Heart right ventricle (tissue), 16 donors: ENCODE measurements around the gene SLX4IP. TPM values are rescaled to one million over a fixed set of nuclear protein-coding genes. Genes with fewer than 3 reads are reported as not detected.

Source experiments
- ATAC-seq, 8 donors: fragments of 200-7000 bp; cut with Tn5 transposase; one replicate each; pipeline ENCODE4 v1.9.1; 2020; ENCODE audit warnings: mild to moderate bottlenecking in 8 of 8, moderate library complexity in 8 of 8, moderate number of reproducible peaks in 1 of 8
- DNase-seq, 2 donors: peaks; one replicate each; pipeline ENCODE4 v3.0.0-alpha.2; 2020
- H3K27ac ChIP-seq, 10 donors: fragments of 200-600 bp; sonication (generic) in 2 of 10; one replicate each; pipeline versions ENCODE4 v1.5.0 to v1.8.0; 2020 to 2022; ENCODE audit warnings: mild to moderate bottlenecking in 3 of 10
- H3K27me3 ChIP-seq, 7 donors: fragments of 200-600 bp; one replicate each; pipeline ENCODE4 v1.8.0; 2021 to 2022; ENCODE audit warnings: mild to moderate bottlenecking in 2 of 7
- H3K36me3 ChIP-seq, 9 donors: fragments of 200-600 bp; sonication (generic) in 1 of 9; one replicate each; pipeline versions ENCODE4 v1.5.0 to v1.8.0; 2020 to 2022; ENCODE audit warnings: mild to moderate bottlenecking in 2 of 9
- H3K4me1 ChIP-seq, 9 donors: fragments of 200-600 bp; sonication (generic) in 1 of 9; one replicate each; pipeline versions ENCODE4 v1.5.0 to v1.8.0; 2020 to 2022; ENCODE audit warnings: mild to moderate bottlenecking in 4 of 9
- H3K4me3 ChIP-seq, 10 donors: fragments of 200-600 bp; sonication (generic) in 2 of 10; one replicate each; pipeline versions ENCODE4 v1.5.0 to v1.8.0; 2020 to 2022; ENCODE audit warnings: mild to moderate bottlenecking in 7 of 10, moderate library complexity in 2 of 10
- H3K9me3 ChIP-seq, 11 donors: fragments of 200-600 bp in 10 of 11; sonication (generic) in 2 of 11; one replicate each; pipeline versions ENCODE4 v1.5.0 to v1.8.0; 2013 to 2022; ENCODE audit warnings: mild to moderate bottlenecking in 2 of 11, control low read depth in 1 of 11, moderate library complexity in 1 of 11
- WGBS, 2 donors: extraction: QIAGEN DNeasy Blood & Tissue Kit; methylation state at CpG; one replicate each; pipeline ENCODE4 v1.1.7; 2013; ENCODE audit warnings: inconsistent platforms in 1 of 2; 5-methylcytosine and 5-hydroxymethylcytosine counted together
- intact Hi-C, 10 donors: fragments of 100-400 bp; cut with DNase I; formaldehyde crosslinking; loops; one replicate each; pipeline versions ENCODE4 v1.11.1 to v1.14.2; 2022
- polyA plus RNA-seq, 2 donors: library from polyadenylated mRNA; stranded (reverse); fragments of 200-250 nt; gene quantifications; one replicate each; pipeline ENCODE4 v1.2.3, GENCODE V29; 2013
- total RNA-seq, 10 donors: library from RNA; stranded (reverse); fragmentation: NEBNext Ultra II Directional in 3 of 10; extraction: Animal tissue kit (Norgen Biotek cat#: 25700) in 3 of 10; gene quantifications; one replicate each; pipeline versions ENCODE4 v1.2.1 to v1.2.4, GENCODE V29; 2021 to 2023
- TF ChIP-seq, protein P1 (sequence below), 9 donors: fragments of 200-600 bp; sonication (generic) in 2 of 9; IDR thresholded peaks; one replicate each; pipeline versions ENCODE4 v1.5.0 to v1.8.0; 2021 to 2022; ENCODE audit warnings: antibody characterized with exemption in 9 of 9, mild to moderate bottlenecking in 5 of 9, moderate library complexity in 1 of 9
- donor health status: Arrhythmogenic right ventricular cardiomyopathy.
- donor health status: ischemic (EF 13 %, LVEDD 7.1; RV severe dilation, severe dysfunction).
- donor health status: healthy with polysubstance abuse.
- donor health status: DM: no; HTN: yes; CAD: no.
- donor health status: DM: no; HTN: no; CAD: no.
- donor health status: ischemic (EF 25% LVEDD 6.9; RV normal size, moderate dysfunction).
- donor health status: ischemic (EF 25% LVEDD 5.7; RV mildly dilated, moderate dysfunction).
- donor health status: healthy.
- donor health status: DM: yes; HTN: yes; CAD: no.
- donor health status: Ischemic cardiomyopathy.
- donor health status: ischemic (EF 35%, LVEDD 5.7; RV mildly dilated, moderate dysfunction).
- donor health status: nonischemic (EF 11% LVEDD 7.7; RV severe dilation, severe dysfunction).
- donor health status: DM: yes; HTN: yes; CAD: no.
- donor health status: PGD.
- donor health status: ischemic (EF 29% LVEDD 5.4; RV normal size, mild dysfunction).
- donor health status: nonischemic (EF 23%, LVEDD 6.1; RV moderate dilation, normal function).

The SLX4IP gene
- total and polyA plus RNA-seq, 12 donors: 0.71 to 3.1 (median 2.6) TPM

DNA sequence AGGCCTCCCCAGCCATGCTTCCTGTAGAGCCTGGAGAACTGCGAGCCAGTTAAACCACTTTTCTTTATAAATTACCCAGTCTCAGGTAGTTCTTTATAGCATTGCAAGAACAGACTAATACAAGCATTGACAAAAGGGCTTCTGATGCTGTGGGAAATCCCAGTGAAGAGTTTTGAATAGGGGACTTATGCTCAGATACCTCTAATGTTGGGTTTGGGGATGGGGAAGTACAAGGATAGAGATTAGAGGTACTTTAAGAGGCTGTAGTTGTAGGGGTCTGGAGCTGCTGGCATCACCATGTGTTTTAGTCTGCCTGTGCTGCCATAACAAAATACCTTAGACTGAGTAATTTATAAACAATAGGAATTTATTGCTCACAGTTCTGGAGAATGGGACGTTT is 8.8 kb downstream of the SLX4IP start:
- Histone ChIP-seq H3K4me3 (no peak overlapping the region), H3K27ac (no peak overlapping the region), H3K4me1 (peaks cover 0 to 12% (median 0%) of the 10 kb centered on the region in 9 donors), H3K36me3 (no peaks in the 10 kb centered on the region), H3K27me3 (no peaks in the 10 kb centered on the region), H3K9me3 (no peaks in the 10 kb centered on the region)
- TF ChIP-seq, protein P1, sequence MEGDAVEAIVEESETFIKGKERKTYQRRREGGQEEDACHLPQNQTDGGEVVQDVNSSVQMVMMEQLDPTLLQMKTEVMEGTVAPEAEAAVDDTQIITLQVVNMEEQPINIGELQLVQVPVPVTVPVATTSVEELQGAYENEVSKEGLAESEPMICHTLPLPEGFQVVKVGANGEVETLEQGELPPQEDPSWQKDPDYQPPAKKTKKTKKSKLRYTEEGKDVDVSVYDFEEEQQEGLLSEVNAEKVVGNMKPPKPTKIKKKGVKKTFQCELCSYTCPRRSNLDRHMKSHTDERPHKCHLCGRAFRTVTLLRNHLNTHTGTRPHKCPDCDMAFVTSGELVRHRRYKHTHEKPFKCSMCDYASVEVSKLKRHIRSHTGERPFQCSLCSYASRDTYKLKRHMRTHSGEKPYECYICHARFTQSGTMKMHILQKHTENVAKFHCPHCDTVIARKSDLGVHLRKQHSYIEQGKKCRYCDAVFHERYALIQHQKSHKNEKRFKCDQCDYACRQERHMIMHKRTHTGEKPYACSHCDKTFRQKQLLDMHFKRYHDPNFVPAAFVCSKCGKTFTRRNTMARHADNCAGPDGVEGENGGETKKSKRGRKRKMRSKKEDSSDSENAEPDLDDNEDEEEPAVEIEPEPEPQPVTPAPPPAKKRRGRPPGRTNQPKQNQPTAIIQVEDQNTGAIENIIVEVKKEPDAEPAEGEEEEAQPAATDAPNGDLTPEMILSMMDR (IDR thresholded peaks at IDR 0.05): no peak
- intact Hi-C loops: no loop called here
- ATAC-seq (no peak), DNase-seq (no peak)
- WGBS, 2 donors: 92 to 94% methylated on average over 2 of the region's 2 CpGs

DNA sequence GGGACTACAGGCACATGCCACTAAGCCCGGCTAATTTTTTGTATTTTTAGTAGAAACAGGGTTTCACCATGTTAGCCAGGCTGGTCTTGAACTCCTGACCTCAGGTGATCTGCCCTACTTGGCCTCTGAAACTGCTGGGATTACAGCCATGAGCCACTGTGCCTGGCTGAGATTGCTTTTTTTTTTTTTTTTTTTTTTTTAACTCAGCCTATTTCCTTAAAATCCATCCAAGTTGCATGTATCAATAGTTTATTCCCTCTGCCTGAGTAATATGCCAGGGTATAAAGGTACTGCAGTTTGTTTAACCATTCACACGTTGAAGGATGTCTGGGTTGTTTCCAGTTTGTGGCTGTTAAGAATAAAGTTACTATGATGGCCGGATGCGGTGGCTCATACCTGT is 10.7 kb downstream of the SLX4IP start:
- no peak for DNase-seq
- WGBS, 2 donors: 92 to 96% methylated on average over 4 of the region's 4 CpGs
- Histone ChIP-seq H3K27me3 (no peaks in the 10 kb centered on the region), H3K27ac (no peak overlapping the region), H3K36me3 (no peaks in the 10 kb centered on the region), H3K9me3 (no peaks in the 10 kb centered on the region), H3K4me3 (no peak overlapping the region), H3K4me1 (peaks cover 0 to 12% (median 0%) of the 10 kb centered on the region in 9 donors)
- TF ChIP-seq, protein P1 (IDR thresholded peaks at IDR 0.05): no peak
- intact Hi-C loops: no loop called here
- no peak for ATAC-seq

DNA sequence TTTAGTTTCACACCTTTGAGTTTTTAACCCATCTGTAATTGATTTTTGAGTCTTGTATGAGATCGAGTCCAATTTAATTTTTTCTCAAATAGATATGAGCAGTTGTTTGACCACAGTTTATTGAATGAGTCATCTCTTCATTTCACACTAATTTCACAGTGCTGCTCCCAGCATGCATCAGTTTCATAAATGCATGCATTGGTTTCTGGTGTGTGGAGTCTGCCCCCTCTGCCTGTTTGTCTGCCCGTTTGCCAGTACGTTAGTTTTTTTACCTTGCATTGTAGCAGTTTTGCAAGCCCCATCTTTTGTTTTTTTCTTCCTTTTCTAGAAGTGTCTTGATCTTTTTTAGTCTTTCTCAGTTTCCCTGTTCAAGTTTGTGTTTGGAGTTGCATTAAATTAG is 11.9 kb downstream of the SLX4IP start:
- Histone ChIP-seq H3K4me3 (no peak overlapping the region), H3K9me3 (no peaks in the 10 kb centered on the region), H3K36me3 (no peaks in the 10 kb centered on the region), H3K27me3 (no peaks in the 10 kb centered on the region), H3K4me1 (peaks cover 0 to 12% (median 0%) of the 10 kb centered on the region in 9 donors), H3K27ac (peak overlapping the region in 1 of 10 donors; percentile 4)
- DNase-seq (no peak), ATAC-seq (no peak)
- 60 to 70% methylated on average over 3 of the region's 3 CpGs for WGBS, 2 donors
- TF ChIP-seq, protein P1 (IDR thresholded peaks at IDR 0.05): no peak
- intact Hi-C loops: no loop called here

DNA sequence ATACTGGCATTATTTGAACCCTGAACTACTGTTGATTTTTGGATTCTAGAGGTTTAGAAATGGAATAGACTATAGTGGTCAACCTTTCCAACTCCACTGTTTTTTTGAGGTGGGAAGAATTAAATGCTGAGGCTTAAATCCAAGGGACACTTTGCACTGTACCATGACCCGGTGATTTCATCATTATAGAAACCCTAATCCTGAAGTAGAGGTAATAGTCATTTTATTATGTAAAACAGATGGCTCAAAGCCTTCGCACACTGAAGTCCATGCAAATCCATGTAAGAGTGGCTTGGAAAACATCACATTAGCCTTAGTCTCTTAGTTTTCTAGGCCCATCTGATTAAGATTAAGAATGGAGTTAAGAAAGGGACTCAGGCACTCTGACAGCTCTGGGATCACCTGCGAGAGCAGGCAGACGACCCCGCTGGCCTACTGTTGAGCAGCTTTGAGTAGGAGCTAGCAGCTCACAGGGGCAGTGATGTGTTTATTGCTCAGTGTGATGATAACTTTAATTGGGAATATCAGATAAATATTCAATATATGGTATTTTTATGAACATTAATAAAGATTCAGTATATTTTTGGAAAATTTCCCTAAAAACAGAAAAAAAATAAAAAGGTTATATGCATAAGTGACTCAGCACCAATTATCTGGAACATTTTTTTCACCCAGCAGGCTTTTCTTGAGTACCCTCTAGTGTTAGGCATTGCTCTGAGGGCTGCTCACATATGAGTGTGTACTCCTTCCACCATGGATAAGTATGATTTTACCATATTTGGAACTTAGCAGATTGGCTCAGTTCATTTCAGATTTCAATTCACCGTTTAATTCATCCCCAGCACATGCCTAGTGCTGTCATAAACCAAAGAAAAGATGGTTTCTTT is 13.4 kb downstream of the SLX4IP start:
- intact Hi-C loops: no loop called here
- H3K4me1 ChIP-seq: peaks cover 0 to 21% (median 0%) of the 10 kb centered on the region in 9 donors
- no peak overlapping the region for H3K27ac ChIP-seq
- TF ChIP-seq, protein P1 (IDR thresholded peaks at IDR 0.05): no peak
- H3K4me3 ChIP-seq: no peak overlapping the region
- H3K9me3 ChIP-seq: no peaks in the 10 kb centered on the region
- 95 to 98% methylated on average over 6 of the region's 6 CpGs for WGBS, 2 donors
- H3K27me3 ChIP-seq: no peaks in the 10 kb centered on the region
- H3K36me3 ChIP-seq: no peaks in the 10 kb centered on the region
- DNase-seq (no peak), ATAC-seq (no peak)
